WI38 (cell line): ENCODE measurements around the gene NUDT16.

Experiments
- H3K4me3 ChIP-seq: 2 replicates; pipeline ENCODE4 v1.5.1; 2011; ENCODE audit warnings: low read depth, mild to moderate bottlenecking, control low read depth, low read length
- CTCF ChIP-seq: IDR thresholded peaks from 2 replicates; pipeline ENCODE4 v1.5.1; 2012; ENCODE audit warnings: low read depth, mild to moderate bottlenecking, control low read depth, low read length

NUDT16 gene

GRCh38 chr3:131381445-131382291, at the start of gene NUDT16:
Gene NUDT16 (plus strand): TSS chr3:131381774. CDS start chr3:131381805, 31 bp downstream.
- no peak for TF ChIP-seq CTCF
- H3K4me3 ChIP-seq: peak within 1 kb of the TSS; percentile 89

- H3K4me3 ChIP-seq: no peak overlapping the region
- no peak for TF ChIP-seq CTCF
Measured at GRCh38 chr3:131338948-131339640, 42.5 kb upstream of the NUDT16 start.

- no peak for TF ChIP-seq CTCF
- H3K4me3 ChIP-seq: no peak overlapping the region
Measured at GRCh38 chr3:131341761-131342160, 39.8 kb upstream of the NUDT16 start.

GRCh38 chr3:131348911-131349310, 32.7 kb upstream of the NUDT16 start:
- no peak overlapping the region for H3K4me3 ChIP-seq
- no peak for TF ChIP-seq CTCF

GRCh38 chr3:131349454-131349853, 32.1 kb upstream of the NUDT16 start:
- TF ChIP-seq CTCF: no peak
- no peak overlapping the region for H3K4me3 ChIP-seq

GRCh38 chr3:131349946-131350347, 31.6 kb upstream of the NUDT16 start:
- no peak for TF ChIP-seq CTCF
- no peak overlapping the region for H3K4me3 ChIP-seq

- no peak for TF ChIP-seq CTCF
Measured at GRCh38 chr3:131350506-131350905, 31.1 kb upstream of the NUDT16 start.

More at GRCh38 chr3:131350506-131350905, 31.1 kb upstream of the NUDT16 start:
- H3K4me3 ChIP-seq: no peak overlapping the region
